ES-I3 (cell line): Measurements from ENCODE around the gene WBP2.

Experiments
- H3K36me3 ChIP-seq: 2 replicates; pipeline ENCODE4 v1.6.1; 2013; ENCODE audit warnings: mild to moderate bottlenecking, low read length, control low read depth, moderate library complexity; ENCODE audit not compliant: insufficient read depth
- H3K4me1 ChIP-seq: 2 replicates; pipeline ENCODE4 v1.6.1; 2013; ENCODE audit warnings: mild to moderate bottlenecking, control low read depth, low read length; ENCODE audit not compliant: insufficient read depth
- H3K9ac ChIP-seq: 2 replicates; pipeline ENCODE4 v1.6.1; 2013; ENCODE audit warnings: low read depth, mild to moderate bottlenecking, low read length, moderate library complexity
- H3K9me3 ChIP-seq: 2 replicates; pipeline ENCODE4 v1.6.1; 2013; ENCODE audit warnings: mild to moderate bottlenecking, low read length, moderate library complexity; ENCODE audit not compliant: control insufficient read depth, insufficient read depth

Gene WBP2

DNA sequence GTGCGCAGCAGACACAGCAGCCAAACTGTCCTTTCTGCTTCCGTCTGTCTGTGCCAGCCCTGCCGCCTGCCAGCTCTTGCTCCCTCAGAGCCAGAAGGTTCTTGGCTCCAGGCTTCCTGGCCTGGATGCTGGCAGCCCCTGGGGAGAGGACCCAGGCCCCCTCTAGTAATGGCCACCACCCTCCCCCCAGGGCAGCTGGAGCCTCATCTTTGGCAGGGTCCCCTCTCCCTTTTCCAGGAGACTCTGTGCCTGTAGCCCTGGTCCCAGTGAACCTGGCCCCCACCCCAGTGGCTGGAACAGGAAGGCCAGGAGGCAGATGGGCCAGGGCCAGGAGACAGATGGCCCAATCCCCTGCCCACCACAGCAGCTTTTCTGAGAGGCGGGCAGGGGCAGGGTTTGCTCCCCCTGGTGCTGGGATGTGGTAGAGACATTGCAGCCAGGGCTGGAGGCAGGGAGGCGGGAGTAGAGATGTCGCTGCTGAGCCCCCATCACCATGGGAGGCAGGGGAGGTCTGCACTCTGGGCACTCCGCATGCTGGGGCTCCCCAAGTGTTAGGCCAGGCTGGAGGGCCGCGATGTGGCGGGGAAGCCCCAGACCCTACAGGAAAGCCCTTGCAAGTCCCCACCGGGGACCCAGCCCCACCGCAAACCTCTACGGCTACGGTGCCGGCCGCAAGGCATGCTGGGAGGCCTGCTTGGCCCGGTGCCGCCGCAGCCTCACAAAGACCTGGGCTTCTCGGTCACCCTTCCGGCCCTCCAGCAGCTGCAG is 27.6 kb downstream of the WBP2 start:
- H3K9ac ChIP-seq = peak overlapping the region; percentile 40; the same call in 1 of the 2 replicates

GRCh38 chr17:75826561-75827307 is 28.4 kb downstream of the WBP2 start:
- Histone ChIP-seq H3K9me3 (no peaks in the 10 kb centered on the region), H3K36me3 (no peaks in the 10 kb centered on the region; the same call in 1 of the 2 replicates), H3K9ac (no peak overlapping the region), H3K4me1 (peaks cover 21% of the 10 kb centered on the region; the same call in 1 of the 2 replicates)

More for the DNA sequence above, 27.6 kb downstream of the WBP2 start:
- Histone ChIP-seq H3K4me1 (peaks cover 27% of the 10 kb centered on the region), H3K9me3 (no peaks in the 10 kb centered on the region), H3K36me3 (no peaks in the 10 kb centered on the region; the same call in 1 of the 2 replicates)

- Histone ChIP-seq H3K36me3 (peaks cover under 1% of the 10 kb centered on the region; the same call in 1 of the 2 replicates), H3K9ac (no peak overlapping the region), H3K9me3 (no peaks in the 10 kb centered on the region), H3K4me1 (peaks cover 18% of the 10 kb centered on the region; the same call in 1 of the 2 replicates)
These were observed 29.3 kb downstream of the WBP2 start for GRCh38 chr17:75825748-75826370.

GRCh38 chr17:75825149-75825552 is 30.0 kb downstream of the WBP2 start:
- H3K9me3 ChIP-seq = no peaks in the 10 kb centered on the region
- no peak overlapping the region for H3K9ac ChIP-seq
- peaks cover 17% of the 10 kb centered on the region; the same call in 1 of the 2 replicates for H3K4me1 ChIP-seq
- H3K36me3 ChIP-seq = peaks cover 8% of the 10 kb centered on the region; the same call in 1 of the 2 replicates

DNA sequence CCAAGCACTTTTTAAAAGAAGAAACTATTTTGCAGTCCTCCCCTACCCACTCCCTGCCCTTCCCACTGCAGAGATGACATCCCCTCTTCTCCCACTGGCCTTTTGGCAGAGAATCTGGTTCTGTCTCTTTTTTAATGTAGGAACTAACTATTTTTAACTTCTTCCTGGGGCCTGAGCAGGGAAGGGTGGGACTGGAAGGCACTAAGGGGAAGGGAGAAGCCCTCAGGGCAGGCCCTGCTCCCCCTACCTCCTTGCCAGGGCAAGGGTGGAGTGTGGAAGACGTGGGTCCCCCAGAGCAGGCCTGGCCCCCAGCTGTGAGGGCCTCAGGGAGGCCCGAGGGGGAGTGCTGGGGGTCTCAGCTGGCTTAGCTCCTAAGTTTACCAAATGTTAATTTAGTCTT is 30.5 kb downstream of the WBP2 start:
- Histone ChIP-seq H3K9ac (no peak overlapping the region), H3K36me3 (peaks cover 10% of the 10 kb centered on the region; the same call in 1 of the 2 replicates), H3K9me3 (no peaks in the 10 kb centered on the region), H3K4me1 (peaks cover 17% of the 10 kb centered on the region; the same call in 1 of the 2 replicates)

GRCh38 chr17:75824050-75824552 is 31.0 kb downstream of the WBP2 start:
- Histone ChIP-seq H3K9me3 (no peaks in the 10 kb centered on the region), H3K4me1 (peaks cover 17% of the 10 kb centered on the region; the same call in 1 of the 2 replicates), H3K9ac (no peak overlapping the region), H3K36me3 (peaks cover 10% of the 10 kb centered on the region; the same call in 1 of the 2 replicates)

DNA sequence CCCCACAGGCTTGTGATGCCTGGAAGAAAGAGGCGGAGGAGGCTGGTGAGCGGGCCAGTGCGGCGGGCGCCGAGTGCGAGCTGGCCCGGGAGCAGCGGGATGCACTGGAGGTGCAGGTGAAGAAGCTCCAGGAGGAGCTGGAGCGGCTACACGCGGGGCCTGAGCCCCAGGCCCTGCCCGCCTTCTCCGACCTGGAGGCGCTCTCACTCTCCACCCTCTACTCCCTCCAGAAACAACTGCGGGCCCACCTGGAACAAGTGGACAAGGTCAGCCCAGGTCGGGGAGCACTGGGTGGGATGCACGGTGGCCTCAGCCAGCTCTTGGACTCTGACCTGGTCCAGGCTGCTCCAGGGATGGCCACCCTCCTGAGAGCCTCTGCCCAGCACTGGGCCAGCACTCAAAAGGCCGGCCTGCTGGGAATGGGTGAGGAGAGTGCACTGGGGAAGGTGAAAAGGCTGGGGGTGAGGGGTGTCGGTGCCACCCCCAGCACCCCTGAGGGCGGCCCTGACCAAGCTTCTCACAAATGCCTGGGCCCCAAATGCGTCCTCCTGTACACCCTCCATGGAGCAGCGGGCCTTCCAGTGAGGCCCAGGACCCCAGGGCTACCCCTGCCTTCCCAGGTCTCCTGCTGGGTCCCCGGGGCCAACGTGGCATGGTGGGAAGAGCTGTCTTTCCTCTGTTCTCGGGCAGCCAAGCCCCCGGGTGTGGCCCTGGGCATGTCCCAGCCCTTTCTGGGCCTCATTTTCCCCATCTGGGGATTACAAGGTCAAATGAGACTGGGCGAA is 31.7 kb downstream of the WBP2 start:
- Histone ChIP-seq H3K9ac (no peak overlapping the region), H3K4me1 (peaks cover 17% of the 10 kb centered on the region; the same call in 1 of the 2 replicates), H3K36me3 (peaks cover 10% of the 10 kb centered on the region; the same call in 1 of the 2 replicates), H3K9me3 (no peaks in the 10 kb centered on the region)

DNA sequence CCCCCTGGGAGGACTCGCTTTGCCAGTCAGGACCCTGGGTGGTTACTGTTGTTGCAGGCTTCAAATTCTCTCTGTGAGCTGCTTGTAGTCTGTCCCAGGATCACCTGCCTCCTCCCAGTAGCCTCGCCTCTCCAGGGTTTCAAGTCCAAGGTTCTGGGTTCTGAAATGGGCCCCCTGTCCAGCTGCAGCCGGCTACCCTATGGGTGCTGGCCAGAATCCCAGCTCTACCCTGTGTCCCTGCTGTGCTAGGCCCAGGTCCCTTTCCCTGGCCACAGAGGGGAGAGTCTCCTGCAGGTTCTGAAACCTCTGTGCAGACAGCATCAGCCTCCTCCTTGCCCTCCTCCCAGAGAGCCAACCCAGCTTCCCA is 32.4 kb downstream of the WBP2 start:
- H3K9ac ChIP-seq = no peak overlapping the region
- peaks cover 10% of the 10 kb centered on the region; the same call in 1 of the 2 replicates for H3K36me3 ChIP-seq

DNA sequence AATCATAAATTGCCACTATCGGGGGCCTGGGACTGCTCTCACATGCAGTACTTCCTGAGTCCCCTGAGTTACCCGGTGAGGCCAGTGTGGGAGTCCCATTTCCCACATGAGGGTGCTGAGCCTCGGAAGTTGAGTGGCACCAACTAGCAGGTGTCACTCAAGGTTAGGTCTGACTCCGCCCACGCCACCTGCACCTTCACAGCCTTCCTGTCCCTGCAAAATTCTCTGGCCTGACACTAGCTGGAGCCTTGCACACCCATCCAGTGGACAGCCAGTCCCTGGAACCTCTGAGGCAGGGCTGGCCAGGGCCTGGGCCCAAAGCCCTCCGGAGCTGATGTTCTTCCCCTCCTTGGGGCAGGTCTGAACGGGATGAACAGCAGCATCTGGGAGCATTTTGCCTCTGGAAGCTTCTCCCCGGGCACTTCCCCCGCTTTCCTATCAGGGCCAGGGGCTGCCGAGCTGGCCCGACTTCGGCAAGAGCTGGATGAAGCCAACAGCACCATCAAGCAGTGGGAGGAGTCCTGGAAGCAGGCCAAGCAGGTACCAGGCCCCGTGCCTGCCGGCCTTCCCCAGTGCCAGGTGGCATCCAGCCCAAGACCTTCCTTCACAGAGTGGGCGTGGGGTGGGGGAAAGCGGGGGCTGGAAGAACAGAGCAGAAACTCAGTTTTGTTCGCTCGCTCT is 32.9 kb downstream of the WBP2 start:
- no peaks in the 10 kb centered on the region for H3K9me3 ChIP-seq
- no peak overlapping the region for H3K9ac ChIP-seq
- peaks cover 10% of the 10 kb centered on the region; the same call in 1 of the 2 replicates for H3K36me3 ChIP-seq
- H3K4me1 ChIP-seq = peaks cover 8% of the 10 kb centered on the region; the same call in 1 of the 2 replicates

More for the DNA sequence above, 32.4 kb downstream of the WBP2 start:
- Histone ChIP-seq H3K9me3 (no peaks in the 10 kb centered on the region), H3K4me1 (peaks cover 11% of the 10 kb centered on the region; the same call in 1 of the 2 replicates)

GRCh38 chr17:75821552-75821951 is 33.6 kb downstream of the WBP2 start:
- Histone ChIP-seq H3K36me3 (peaks cover 13% of the 10 kb centered on the region), H3K4me1 (peaks cover 1% of the 10 kb centered on the region; the same call in 1 of the 2 replicates), H3K9ac (no peak overlapping the region), H3K9me3 (no peaks in the 10 kb centered on the region)

DNA sequence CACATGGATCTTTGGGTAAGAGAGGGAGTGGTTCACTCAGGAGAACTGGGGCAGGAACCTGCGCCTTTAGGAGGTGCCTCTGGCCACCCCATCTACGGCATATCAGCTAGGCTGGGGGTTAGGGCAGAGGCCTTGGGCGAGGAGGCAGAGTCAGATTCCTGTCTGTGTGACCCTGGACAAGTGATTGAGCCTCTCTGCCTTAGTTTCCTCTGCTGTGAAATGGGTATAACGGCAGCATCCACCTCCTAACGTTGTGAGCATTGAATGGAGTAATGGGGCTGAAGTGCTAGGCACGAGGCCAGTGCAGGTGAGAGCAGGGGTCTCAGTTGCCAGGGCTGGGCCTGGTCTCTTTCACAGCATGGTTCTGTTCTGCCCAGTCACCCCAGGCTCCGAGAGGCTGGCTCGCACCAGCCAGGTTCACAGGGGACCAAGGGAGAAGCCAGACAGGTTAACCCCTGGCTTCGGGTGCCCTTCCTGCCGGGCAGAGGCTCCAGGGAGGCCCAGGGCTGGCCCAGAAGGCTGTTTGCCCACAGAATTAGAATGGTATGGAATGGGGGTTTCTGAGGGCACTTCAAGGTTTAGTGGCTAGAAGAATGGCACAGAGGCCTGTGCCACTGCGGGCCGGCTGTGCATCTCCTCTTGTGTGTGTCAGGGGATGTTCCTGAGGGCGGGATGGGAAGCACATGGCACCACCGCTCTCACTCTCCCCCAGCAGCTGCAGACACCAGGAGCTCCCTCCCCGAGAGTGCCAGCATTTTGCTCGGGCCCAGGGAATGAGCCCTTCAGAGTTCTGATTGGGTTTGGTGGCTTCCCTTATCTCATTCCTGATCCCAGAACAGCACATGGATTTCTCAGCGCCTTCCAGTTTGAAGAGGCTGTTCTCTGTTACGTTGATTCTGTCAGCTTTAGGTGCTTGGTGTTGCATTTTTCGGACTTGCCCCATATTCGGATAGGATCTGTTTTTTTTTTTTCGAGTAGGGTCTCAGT is 34.7 kb downstream of the WBP2 start:
- Histone ChIP-seq H3K9me3 (no peaks in the 10 kb centered on the region), H3K9ac (no peak overlapping the region), H3K4me1 (no peaks in the 10 kb centered on the region), H3K36me3 (peaks cover 19% of the 10 kb centered on the region)

DNA sequence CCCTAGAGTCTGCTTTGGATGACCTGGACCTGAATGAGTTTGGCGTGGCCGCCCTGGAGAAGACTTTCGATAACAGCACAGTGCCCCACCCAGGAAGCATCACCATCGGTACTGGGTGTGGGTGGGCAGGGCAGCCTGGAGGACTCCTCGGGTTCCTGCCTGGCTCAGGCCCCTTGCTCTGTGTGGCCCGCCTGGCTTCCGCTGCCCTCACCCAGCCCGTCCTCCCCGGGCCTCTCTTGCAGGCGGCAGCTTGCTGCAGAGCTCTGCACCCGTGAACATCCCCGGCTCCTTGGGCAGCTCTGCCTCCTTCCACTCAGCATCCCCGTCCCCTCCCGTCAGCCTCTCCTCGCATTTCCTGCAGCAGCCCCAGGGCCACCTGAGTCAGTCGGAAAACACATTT is 35.5 kb downstream of the WBP2 start:
- Histone ChIP-seq H3K4me1 (peaks cover 7% of the 10 kb centered on the region; the same call in 1 of the 2 replicates), H3K9me3 (no peaks in the 10 kb centered on the region), H3K9ac (no peak overlapping the region), H3K36me3 (peaks cover 22% of the 10 kb centered on the region)
